ENCODE measurements around the gene WDR55. TPM values are rescaled to one million over a fixed set of nuclear protein-coding genes. Genes with fewer than 3 reads are reported as not detected.

Gene WDR55
- total and polyA plus RNA-seq, 2 of the 13 experiments (the other 11 are each of a cell fraction or from before 2014, with no cell fraction given), result 17.7 to 18.2 TPM

GRCh38 chr5:140622301-140622700, 42.4 kb upstream of the WDR55 start:
- peaks cover 6% of the 10 kb centered on the region; the same call in 1 of the 2 replicates for H3K4me1 ChIP-seq (ENCODE audit: insufficient read depth, low read length)
- peaks cover 0 to 4% of the 10 kb centered on the region in 2 experiments; a peak in 2 of 5 replicates for H3K27me3 ChIP-seq (ENCODE audit: control insufficient read depth in 1 of 2, insufficient read depth in 2 of 2, low read length in 2 of 2)
- DNase-seq (ENCODE audit: low spot score) (no peak), ATAC-seq (no peak), FAIRE-seq (no peak)
- H3K4me3 ChIP-seq (replicated peaks in 1 of 3; ENCODE audit: insufficient read depth in 1 of 3, low read depth in 2 of 3, low read length in 3 of 3), result no peak overlapping the region
- in situ Hi-C loops (cut with HindIII; ENCODE audit: extremely low pct_ligation_motif_present, low pct_unique_long_range_greater_than_20kb) (no loop called here), intact Hi-C loops (cut with micrococcal nuclease; ENCODE audit: unreplicated experiment) (no loop called here)
- ChIA-PET POLR2A (interaction anchor here (0.7 kb wide), 1 partner anchor 75 kb away, joined by 3 read pairs; the partner anchor contains the start of gene EIF4EBP3), CTCF (ENCODE audit: low intra/inter-chr PET ratio, low total read pairs) (no interaction called here)
- H3K79me2 ChIP-seq (ENCODE audit: insufficient read depth, low read length), result no peaks in the 10 kb centered on the region
- no peaks in the 10 kb centered on the region for H4K20me1 ChIP-seq (ENCODE audit: insufficient read depth, low read length)
- peaks cover 8% of the 10 kb centered on the region for H3K9me3 ChIP-seq (ENCODE audit: low read length)
- no TSS peak for BruUV-seq (replicated peaks)
- H3K4me2 ChIP-seq (ENCODE audit: low read depth, low read length), result no peak overlapping the region
- H3K9ac ChIP-seq (ENCODE audit: insufficient read depth, low read depth, low read length), result no peak overlapping the region
- WGBS (ENCODE audit: low lambda C conversion rate), result 70% methylated on average over 3 of the region's 3 CpGs
- no peak overlapping the region for H2AFZ ChIP-seq (ENCODE audit: low read length)
- H3K36me3 ChIP-seq (replicated peaks in 1 of 2; ENCODE audit: control insufficient read depth in 1 of 2, insufficient read depth in 2 of 2, low read length in 2 of 2), result no peaks in the 10 kb centered on the region
- H3K27ac ChIP-seq (ENCODE audit: extremely low read length, insufficient read depth, low read length), result no peak overlapping the region
- TF ChIP-seq KLF6 (CRISPR knock-in tag; IDR thresholded peaks at IDR 0.05) (no peak), ETS1 (CRISPR knock-in tag; IDR thresholded peaks at IDR 0.05) (no peak), BCL3 (CRISPR knock-in tag; IDR thresholded peaks at IDR 0.05) (no peak), ATF2 (CRISPR knock-in tag; IDR thresholded peaks at IDR 0.05) (no peak), HNF1B (CRISPR knock-in tag; IDR thresholded peaks at IDR 0.05) (no peak), ZNF317 (CRISPR knock-in tag; IDR thresholded peaks at IDR 0.05) (no peak), IKZF1 (IDR thresholded peaks at IDR 0.05) (no peak), HNRNPH1 (optimal IDR thresholded peaks at IDR 0.05; ENCODE audit: low read depth, low read length) (no peak), ZNF776 (CRISPR knock-in tag; IDR thresholded peaks at IDR 0.05) (no peak), ZNF550 (CRISPR knock-in tag; IDR thresholded peaks at IDR 0.05; ENCODE audit: borderline replicate concordance) (no peak), ASH2L (IDR thresholded peaks at IDR 0.05; ENCODE audit: insufficient read length, low read depth, low read length) (no peak)
- TF ChIP-seq, protein P1, sequence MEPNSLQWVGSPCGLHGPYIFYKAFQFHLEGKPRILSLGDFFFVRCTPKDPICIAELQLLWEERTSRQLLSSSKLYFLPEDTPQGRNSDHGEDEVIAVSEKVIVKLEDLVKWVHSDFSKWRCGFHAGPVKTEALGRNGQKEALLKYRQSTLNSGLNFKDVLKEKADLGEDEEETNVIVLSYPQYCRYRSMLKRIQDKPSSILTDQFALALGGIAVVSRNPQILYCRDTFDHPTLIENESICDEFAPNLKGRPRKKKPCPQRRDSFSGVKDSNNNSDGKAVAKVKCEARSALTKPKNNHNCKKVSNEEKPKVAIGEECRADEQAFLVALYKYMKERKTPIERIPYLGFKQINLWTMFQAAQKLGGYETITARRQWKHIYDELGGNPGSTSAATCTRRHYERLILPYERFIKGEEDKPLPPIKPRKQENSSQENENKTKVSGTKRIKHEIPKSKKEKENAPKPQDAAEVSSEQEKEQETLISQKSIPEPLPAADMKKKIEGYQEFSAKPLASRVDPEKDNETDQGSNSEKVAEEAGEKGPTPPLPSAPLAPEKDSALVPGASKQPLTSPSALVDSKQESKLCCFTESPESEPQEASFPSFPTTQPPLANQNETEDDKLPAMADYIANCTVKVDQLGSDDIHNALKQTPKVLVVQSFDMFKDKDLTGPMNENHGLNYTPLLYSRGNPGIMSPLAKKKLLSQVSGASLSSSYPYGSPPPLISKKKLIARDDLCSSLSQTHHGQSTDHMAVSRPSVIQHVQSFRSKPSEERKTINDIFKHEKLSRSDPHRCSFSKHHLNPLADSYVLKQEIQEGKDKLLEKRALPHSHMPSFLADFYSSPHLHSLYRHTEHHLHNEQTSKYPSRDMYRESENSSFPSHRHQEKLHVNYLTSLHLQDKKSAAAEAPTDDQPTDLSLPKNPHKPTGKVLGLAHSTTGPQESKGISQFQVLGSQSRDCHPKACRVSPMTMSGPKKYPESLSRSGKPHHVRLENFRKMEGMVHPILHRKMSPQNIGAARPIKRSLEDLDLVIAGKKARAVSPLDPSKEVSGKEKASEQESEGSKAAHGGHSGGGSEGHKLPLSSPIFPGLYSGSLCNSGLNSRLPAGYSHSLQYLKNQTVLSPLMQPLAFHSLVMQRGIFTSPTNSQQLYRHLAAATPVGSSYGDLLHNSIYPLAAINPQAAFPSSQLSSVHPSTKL (CRISPR knock-in tag; IDR thresholded peaks at IDR 0.05), result no peak

Measured in HepG2 (cell line).